ENCODE data around the gene APEH. TPM values are rescaled to one million over a fixed set of nuclear protein-coding genes. Genes with fewer than 3 reads are reported as not detected.

APEH gene
- polyA plus RNA-seq, 1 donor from 2014 or later, result 98.4 TPM

GRCh38 chr3:49649576-49649975 is 24.6 kb upstream of the APEH start:
- no peak overlapping the region for H3K4me3 ChIP-seq (ENCODE audit: low read length)
- H3K79me2 ChIP-seq (replicated peaks; ENCODE audit: insufficient read depth, low read length), result no peaks in the 10 kb centered on the region
- no peak overlapping the region for H2AFZ ChIP-seq (ENCODE audit: low read depth, low read length)
- H3K27ac ChIP-seq (ENCODE audit: low read length), result no peak overlapping the region
- no peaks in the 10 kb centered on the region for H3K9me2 ChIP-seq (ENCODE audit: insufficient read depth, low read length)
- no peak for TF ChIP-seq SMC3 (conservative IDR thresholded peaks at IDR 0.05; ENCODE audit: poor library complexity)
- no peaks in the 10 kb centered on the region for H3K9me3 ChIP-seq (ENCODE audit: low read length)
- H3F3A ChIP-seq (ENCODE audit: insufficient read depth, low read length, poor library complexity, severe bottlenecking), result no peaks in the 10 kb centered on the region
- H3K27me3 ChIP-seq (ENCODE audit: insufficient read depth, low read depth, low read length), result no peaks in the 10 kb centered on the region
- no peaks in the 10 kb centered on the region for H4K20me1 ChIP-seq (ENCODE audit: insufficient read depth)
- H3K4me2 ChIP-seq (ENCODE audit: low read length), result no peak overlapping the region
- H3K36me3 ChIP-seq (ENCODE audit: insufficient read depth, low read length), result no peaks in the 10 kb centered on the region
- H3K9ac ChIP-seq (ENCODE audit: low read length), result no peak overlapping the region

DNA sequence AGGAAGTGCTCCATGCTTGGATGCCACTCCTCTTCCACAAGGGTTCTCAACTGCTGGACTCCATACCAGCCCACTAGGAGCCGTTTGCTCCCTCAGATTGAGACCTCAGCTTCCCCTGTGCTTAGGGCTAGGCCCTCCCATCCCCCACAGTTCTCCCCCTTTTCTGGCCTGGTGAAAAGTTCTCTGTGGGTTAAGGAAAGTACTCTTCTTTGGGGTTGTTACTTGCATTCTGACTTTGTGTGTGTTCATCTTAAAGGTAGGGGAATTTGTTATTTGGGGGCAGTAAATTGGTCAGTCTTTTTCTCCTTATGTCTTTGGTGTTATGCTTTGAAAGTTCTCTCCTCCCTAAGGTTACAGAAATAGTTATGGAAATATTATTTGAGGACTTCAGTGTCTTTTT is 24.0 kb upstream of the APEH start:
- no peak overlapping the region for H3K4me2 ChIP-seq (ENCODE audit: low read length)
- H3K9me3 ChIP-seq (ENCODE audit: low read length), result no peaks in the 10 kb centered on the region
- no peaks in the 10 kb centered on the region for H3K9me2 ChIP-seq (ENCODE audit: insufficient read depth, low read length)
- no peaks in the 10 kb centered on the region for H3K79me2 ChIP-seq (replicated peaks; ENCODE audit: insufficient read depth, low read length)
- no peaks in the 10 kb centered on the region for H3K36me3 ChIP-seq (ENCODE audit: insufficient read depth, low read length)
- H3K9ac ChIP-seq (ENCODE audit: low read length), result no peak overlapping the region
- H3F3A ChIP-seq (ENCODE audit: insufficient read depth, low read length, poor library complexity, severe bottlenecking), result no peaks in the 10 kb centered on the region
- no peak overlapping the region for H3K4me3 ChIP-seq (ENCODE audit: low read length)
- H3K27me3 ChIP-seq (ENCODE audit: insufficient read depth, low read depth, low read length), result no peaks in the 10 kb centered on the region
- H3K27ac ChIP-seq (ENCODE audit: low read length), result no peak overlapping the region
- no peak overlapping the region for H2AFZ ChIP-seq (ENCODE audit: low read depth, low read length)
- H4K20me1 ChIP-seq (ENCODE audit: insufficient read depth), result no peaks in the 10 kb centered on the region
- TF ChIP-seq, protein P1, sequence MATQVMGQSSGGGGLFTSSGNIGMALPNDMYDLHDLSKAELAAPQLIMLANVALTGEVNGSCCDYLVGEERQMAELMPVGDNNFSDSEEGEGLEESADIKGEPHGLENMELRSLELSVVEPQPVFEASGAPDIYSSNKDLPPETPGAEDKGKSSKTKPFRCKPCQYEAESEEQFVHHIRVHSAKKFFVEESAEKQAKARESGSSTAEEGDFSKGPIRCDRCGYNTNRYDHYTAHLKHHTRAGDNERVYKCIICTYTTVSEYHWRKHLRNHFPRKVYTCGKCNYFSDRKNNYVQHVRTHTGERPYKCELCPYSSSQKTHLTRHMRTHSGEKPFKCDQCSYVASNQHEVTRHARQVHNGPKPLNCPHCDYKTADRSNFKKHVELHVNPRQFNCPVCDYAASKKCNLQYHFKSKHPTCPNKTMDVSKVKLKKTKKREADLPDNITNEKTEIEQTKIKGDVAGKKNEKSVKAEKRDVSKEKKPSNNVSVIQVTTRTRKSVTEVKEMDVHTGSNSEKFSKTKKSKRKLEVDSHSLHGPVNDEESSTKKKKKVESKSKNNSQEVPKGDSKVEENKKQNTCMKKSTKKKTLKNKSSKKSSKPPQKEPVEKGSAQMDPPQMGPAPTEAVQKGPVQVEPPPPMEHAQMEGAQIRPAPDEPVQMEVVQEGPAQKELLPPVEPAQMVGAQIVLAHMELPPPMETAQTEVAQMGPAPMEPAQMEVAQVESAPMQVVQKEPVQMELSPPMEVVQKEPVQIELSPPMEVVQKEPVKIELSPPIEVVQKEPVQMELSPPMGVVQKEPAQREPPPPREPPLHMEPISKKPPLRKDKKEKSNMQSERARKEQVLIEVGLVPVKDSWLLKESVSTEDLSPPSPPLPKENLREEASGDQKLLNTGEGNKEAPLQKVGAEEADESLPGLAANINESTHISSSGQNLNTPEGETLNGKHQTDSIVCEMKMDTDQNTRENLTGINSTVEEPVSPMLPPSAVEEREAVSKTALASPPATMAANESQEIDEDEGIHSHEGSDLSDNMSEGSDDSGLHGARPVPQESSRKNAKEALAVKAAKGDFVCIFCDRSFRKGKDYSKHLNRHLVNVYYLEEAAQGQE (IDR thresholded peaks at IDR 0.05; ENCODE audit: borderline replicate concordance), result no peak
- no peak for TF ChIP-seq POLR2AphosphoS5 (IDR thresholded peaks at IDR 0.05)
- TF ChIP-seq SMC3 (conservative IDR thresholded peaks at IDR 0.05; ENCODE audit: poor library complexity), result no peak
- no peak for TF ChIP-seq CTCF (IDR thresholded peaks at IDR 0.05; ENCODE audit: poor library complexity, severe bottlenecking)
- TF ChIP-seq RAD21 (conservative IDR thresholded peaks at IDR 0.05), result no peak
- no peak for TF ChIP-seq EZH2 (IDR thresholded peaks at IDR 0.05; ENCODE audit: borderline replicate concordance, insufficient read depth, low read length, poor library complexity, severe bottlenecking)
- no peak for TF ChIP-seq EP300 (conservative IDR thresholded peaks at IDR 0.05; ENCODE audit: poor library complexity, severe bottlenecking)

GRCh38 chr3:49650637-49651036 is 23.5 kb upstream of the APEH start:
- Histone ChIP-seq H3K27ac (ENCODE audit: low read length) (no peak overlapping the region), H3K9me2 (ENCODE audit: insufficient read depth, low read length) (no peaks in the 10 kb centered on the region), H3K27me3 (ENCODE audit: insufficient read depth, low read depth, low read length) (no peaks in the 10 kb centered on the region), H3K36me3 (ENCODE audit: insufficient read depth, low read length) (no peaks in the 10 kb centered on the region), H2AFZ (ENCODE audit: low read depth, low read length) (no peak overlapping the region), H3F3A (ENCODE audit: insufficient read depth, low read length, poor library complexity, severe bottlenecking) (no peaks in the 10 kb centered on the region), H3K79me2 (replicated peaks; ENCODE audit: insufficient read depth, low read length) (no peaks in the 10 kb centered on the region), H4K20me1 (ENCODE audit: insufficient read depth) (no peaks in the 10 kb centered on the region), H3K9me3 (ENCODE audit: low read length) (no peaks in the 10 kb centered on the region), H3K9ac (ENCODE audit: low read length) (no peak overlapping the region), H3K4me2 (ENCODE audit: low read length) (no peak overlapping the region), H3K4me3 (ENCODE audit: low read length) (no peak overlapping the region)
- no peak for TF ChIP-seq POLR2AphosphoS5 (IDR thresholded peaks at IDR 0.05)
- no peak for TF ChIP-seq MXI1 (conservative IDR thresholded peaks at IDR 0.05; ENCODE audit: poor library complexity, severe bottlenecking)
- no peak for TF ChIP-seq EP300 (conservative IDR thresholded peaks at IDR 0.05; ENCODE audit: poor library complexity, severe bottlenecking)

Measured in neural cell (in vitro differentiated cells).